WTC11 (cell line): ENCODE measurements around the gene SNRNP25. TPM values are rescaled to one million over a fixed set of nuclear protein-coding genes. Genes with fewer than 3 reads are reported as not detected.

ENCODE experiments used
- ATAC-seq: fragments of 200-7000 bp; cut with Tn5 transposase; 2 replicates; pipeline ENCODE4 v1.10.0; 2021; ENCODE audit warnings: mild to moderate bottlenecking, moderate library complexity
- CTCF ChIA-PET: fragments of 300-600 bp; sonication (Branson Sonifier 250); formaldehyde crosslinking; loops from one replicate; lab custom pipeline; 2021; ENCODE audit warnings: antibody characterized with exemption; lab: Charles Lee
- POLR2A ChIA-PET: fragments of 350-600 bp; sonication (Branson Sonifier 250); formaldehyde crosslinking; loops from one replicate; lab custom pipeline; 2021; ENCODE audit warnings: antibody characterized with exemption; lab: Charles Lee
- DNase-seq: peaks from one replicate; pipeline ENCODE4 v3.0.0; 2021; ENCODE audit warnings: low spot score
- H3K27ac Mint-ChIP-seq: 2 replicates; pipeline ENCODE4 v1.8.0; 2021; ENCODE audit warnings: mixed read lengths
- H3K27me3 Mint-ChIP-seq: 2 replicates; pipeline ENCODE4 v1.8.0; 2021; ENCODE audit warnings: low read depth, mild to moderate bottlenecking, moderate library complexity, mixed read lengths
- H3K36me3 Mint-ChIP-seq: 2 replicates; pipeline ENCODE4 v1.8.0; 2021; ENCODE audit warnings: mixed read lengths
- H3K4me1 Mint-ChIP-seq: 2 replicates; pipeline ENCODE4 v1.8.0; 2022; ENCODE audit warnings: mixed read lengths
- H3K4me3 Mint-ChIP-seq: 2 replicates; pipeline ENCODE4 v1.8.0; 2021; ENCODE audit warnings: mild to moderate bottlenecking, moderate library complexity, mixed read lengths
- H3K9me3 Mint-ChIP-seq: 2 replicates; pipeline ENCODE4 v1.8.0; 2021; ENCODE audit warnings: mixed read lengths
- CBFB ChIP-seq: sonication (generic); formaldehyde crosslinking; IDR thresholded peaks from 2 replicates; pipeline ENCODE4 v1.8.1; 2022; ENCODE audit warnings: mild to moderate bottlenecking, low read depth, missing genetic modification reagents
- GTF2I ChIP-seq: fragments of 250-450 bp; sonication (Bioruptor Pico); conservative IDR thresholded peaks from 2 replicates; pipeline ENCODE4 v1.4.0; 2021; ENCODE audit warnings: mild to moderate bottlenecking
- JUN ChIP-seq: sonication (generic); formaldehyde crosslinking; IDR thresholded peaks from 2 replicates; pipeline ENCODE4 v1.8.0; 2023; ENCODE audit warnings: mild to moderate bottlenecking, missing genetic modification reagents
- KAT7 ChIP-seq: sonication (generic); formaldehyde crosslinking; IDR thresholded peaks from 2 replicates; pipeline ENCODE4 v1.8.1; 2023; ENCODE audit warnings: missing genetic modification reagents, mild to moderate bottlenecking, borderline replicate concordance
- MXD4 ChIP-seq: fragments of 250-450 bp; sonication (Bioruptor Pico); IDR thresholded peaks from 2 replicates; pipeline ENCODE4 v1.8.0; 2021; ENCODE audit warnings: mild to moderate bottlenecking, moderate library complexity, borderline replicate concordance
- MYBL2 ChIP-seq: sonication (generic); formaldehyde crosslinking; IDR thresholded peaks from 2 replicates; pipeline ENCODE4 v1.8.1; 2023; ENCODE audit warnings: mild to moderate bottlenecking, moderate library complexity, missing genetic modification reagents
- NR1H2 ChIP-seq: sonication (generic); formaldehyde crosslinking; IDR thresholded peaks from 2 replicates; pipeline ENCODE4 v1.9.0; 2021; ENCODE audit warnings: mild to moderate bottlenecking, moderate library complexity, missing genetic modification reagents
- NR2C2 ChIP-seq: sonication (generic); formaldehyde crosslinking; IDR thresholded peaks from 2 replicates; pipeline ENCODE4 v1.8.0; 2022; ENCODE audit warnings: mild to moderate bottlenecking, missing genetic modification reagents
- PRRX2 ChIP-seq: fragments of 250-450 bp; sonication (Bioruptor Pico); IDR thresholded peaks from 2 replicates; pipeline ENCODE4 v1.8.0; 2021; ENCODE audit warnings: mild to moderate bottlenecking
- RELA ChIP-seq: sonication (generic); formaldehyde crosslinking; IDR thresholded peaks from 2 replicates; pipeline ENCODE4 v1.8.1; 2022; ENCODE audit warnings: missing genetic modification reagents, mild to moderate bottlenecking, borderline replicate concordance
- TCF7 ChIP-seq: sonication (generic); formaldehyde crosslinking; IDR thresholded peaks from 2 replicates; pipeline ENCODE4 v1.8.0; 2022; ENCODE audit warnings: mild to moderate bottlenecking, low read depth, missing genetic modification reagents, moderate library complexity
- TEAD1 ChIP-seq: sonication (generic); formaldehyde crosslinking; IDR thresholded peaks from 2 replicates; pipeline ENCODE4 v1.8.0; 2022; ENCODE audit warnings: mild to moderate bottlenecking, missing genetic modification reagents
- ZNF219 ChIP-seq: sonication (generic); formaldehyde crosslinking; IDR thresholded peaks from 2 replicates; pipeline ENCODE4 v1.8.0; 2023; ENCODE audit warnings: missing genetic modification reagents, mild to moderate bottlenecking, borderline replicate concordance
- ZNF396 ChIP-seq: fragments of 250-450 bp; sonication (Bioruptor Pico); IDR thresholded peaks from 2 replicates; pipeline ENCODE4 v1.8.0; 2021; ENCODE audit warnings: mild to moderate bottlenecking, moderate library complexity, borderline replicate concordance
- total RNA-seq: library from RNA; stranded (reverse); gene quantifications from 3 replicates; pipeline ENCODE4 v1.2.3, GENCODE V29; 2021
- TF ChIP-seq, protein P1 (sequence below): fragments of 250-450 bp; sonication (Bioruptor Pico); IDR thresholded peaks from 2 replicates; pipeline ENCODE4 v1.9.0; 2021; ENCODE audit warnings: mild to moderate bottlenecking
- TF ChIP-seq, protein P2 (sequence below): sonication (generic); formaldehyde crosslinking; IDR thresholded peaks from 2 replicates; pipeline ENCODE4 v1.8.1; 2023; ENCODE audit warnings: mild to moderate bottlenecking, missing genetic modification reagents, moderate library complexity
- TF ChIP-seq, protein P3 (sequence below): fragments of 200-600 bp; IDR thresholded peaks from 2 replicates; pipeline ENCODE4 v1.8.0; 2022; ENCODE audit warnings: antibody characterized with exemption
- TF ChIP-seq, protein P4 (sequence below): sonication (generic); formaldehyde crosslinking; IDR thresholded peaks from 2 replicates; pipeline ENCODE4 v1.8.1; 2022; ENCODE audit warnings: missing genetic modification reagents, borderline replicate concordance

The SNRNP25 gene
- total RNA-seq, 1 experiment from 2014 or later: 55.9 TPM

DNA sequence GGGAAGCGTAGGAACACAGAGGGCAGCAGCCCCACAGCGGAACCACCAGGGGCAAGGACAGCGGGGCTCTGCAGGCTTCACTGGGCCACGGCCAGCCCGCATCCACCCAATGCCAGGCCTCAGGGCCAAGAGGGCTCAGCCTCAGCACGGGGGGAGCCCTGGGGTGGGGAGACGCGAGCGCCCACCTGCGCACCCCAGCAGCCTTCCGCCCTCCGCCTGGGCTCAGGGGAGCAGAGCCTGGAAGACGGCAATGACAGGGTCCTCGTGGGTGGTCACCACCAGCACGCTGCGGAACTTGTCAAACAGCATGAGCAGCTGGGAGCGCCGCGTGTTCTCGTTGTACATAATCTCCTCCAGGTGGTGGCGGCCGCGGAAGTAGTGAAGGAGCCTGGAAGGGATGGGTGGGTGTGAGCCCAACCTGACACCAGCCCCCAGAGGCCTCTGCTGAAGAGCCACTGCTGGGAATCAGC lies 32.9 kb downstream of the SNRNP25 start:
- Mint-ChIP-seq H3K4me1 (peaks cover 8% of the 10 kb centered on the region; the same call in 1 of the 2 replicates), H3K36me3 (peaks cover 24% of the 10 kb centered on the region), H3K27me3 (no peaks in the 10 kb centered on the region), H3K27ac (no peak overlapping the region), H3K4me3 (no peak overlapping the region), H3K9me3 (no peaks in the 10 kb centered on the region)
- POLR2A ChIA-PET: no interaction called here
- ATAC-seq: no peak
- no peak for DNase-seq
- TF ChIP-seq NR1H2 (no peak), PRRX2 (CRISPR knock-in tag) (no peak), ZNF219 (CRISPR knock-in tag) (no peak), NR2C2 (no peak), MYBL2 (CRISPR knock-in tag) (no peak), JUN (CRISPR knock-in tag) (no peak), ZNF396 (CRISPR knock-in tag) (no peak), MXD4 (no peak), GTF2I (CRISPR knock-in tag) (no peak)
- TF ChIP-seq, protein P1, sequence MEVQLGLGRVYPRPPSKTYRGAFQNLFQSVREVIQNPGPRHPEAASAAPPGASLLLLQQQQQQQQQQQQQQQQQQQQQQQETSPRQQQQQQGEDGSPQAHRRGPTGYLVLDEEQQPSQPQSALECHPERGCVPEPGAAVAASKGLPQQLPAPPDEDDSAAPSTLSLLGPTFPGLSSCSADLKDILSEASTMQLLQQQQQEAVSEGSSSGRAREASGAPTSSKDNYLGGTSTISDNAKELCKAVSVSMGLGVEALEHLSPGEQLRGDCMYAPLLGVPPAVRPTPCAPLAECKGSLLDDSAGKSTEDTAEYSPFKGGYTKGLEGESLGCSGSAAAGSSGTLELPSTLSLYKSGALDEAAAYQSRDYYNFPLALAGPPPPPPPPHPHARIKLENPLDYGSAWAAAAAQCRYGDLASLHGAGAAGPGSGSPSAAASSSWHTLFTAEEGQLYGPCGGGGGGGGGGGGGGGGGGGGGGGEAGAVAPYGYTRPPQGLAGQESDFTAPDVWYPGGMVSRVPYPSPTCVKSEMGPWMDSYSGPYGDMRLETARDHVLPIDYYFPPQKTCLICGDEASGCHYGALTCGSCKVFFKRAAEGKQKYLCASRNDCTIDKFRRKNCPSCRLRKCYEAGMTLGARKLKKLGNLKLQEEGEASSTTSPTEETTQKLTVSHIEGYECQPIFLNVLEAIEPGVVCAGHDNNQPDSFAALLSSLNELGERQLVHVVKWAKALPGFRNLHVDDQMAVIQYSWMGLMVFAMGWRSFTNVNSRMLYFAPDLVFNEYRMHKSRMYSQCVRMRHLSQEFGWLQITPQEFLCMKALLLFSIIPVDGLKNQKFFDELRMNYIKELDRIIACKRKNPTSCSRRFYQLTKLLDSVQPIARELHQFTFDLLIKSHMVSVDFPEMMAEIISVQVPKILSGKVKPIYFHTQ (CRISPR knock-in tag): no peak
- TF ChIP-seq, protein P2, sequence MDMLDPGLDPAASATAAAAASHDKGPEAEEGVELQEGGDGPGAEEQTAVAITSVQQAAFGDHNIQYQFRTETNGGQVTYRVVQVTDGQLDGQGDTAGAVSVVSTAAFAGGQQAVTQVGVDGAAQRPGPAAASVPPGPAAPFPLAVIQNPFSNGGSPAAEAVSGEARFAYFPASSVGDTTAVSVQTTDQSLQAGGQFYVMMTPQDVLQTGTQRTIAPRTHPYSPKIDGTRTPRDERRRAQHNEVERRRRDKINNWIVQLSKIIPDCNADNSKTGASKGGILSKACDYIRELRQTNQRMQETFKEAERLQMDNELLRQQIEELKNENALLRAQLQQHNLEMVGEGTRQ (CRISPR knock-in tag): no peak
- TF ChIP-seq, protein P3, sequence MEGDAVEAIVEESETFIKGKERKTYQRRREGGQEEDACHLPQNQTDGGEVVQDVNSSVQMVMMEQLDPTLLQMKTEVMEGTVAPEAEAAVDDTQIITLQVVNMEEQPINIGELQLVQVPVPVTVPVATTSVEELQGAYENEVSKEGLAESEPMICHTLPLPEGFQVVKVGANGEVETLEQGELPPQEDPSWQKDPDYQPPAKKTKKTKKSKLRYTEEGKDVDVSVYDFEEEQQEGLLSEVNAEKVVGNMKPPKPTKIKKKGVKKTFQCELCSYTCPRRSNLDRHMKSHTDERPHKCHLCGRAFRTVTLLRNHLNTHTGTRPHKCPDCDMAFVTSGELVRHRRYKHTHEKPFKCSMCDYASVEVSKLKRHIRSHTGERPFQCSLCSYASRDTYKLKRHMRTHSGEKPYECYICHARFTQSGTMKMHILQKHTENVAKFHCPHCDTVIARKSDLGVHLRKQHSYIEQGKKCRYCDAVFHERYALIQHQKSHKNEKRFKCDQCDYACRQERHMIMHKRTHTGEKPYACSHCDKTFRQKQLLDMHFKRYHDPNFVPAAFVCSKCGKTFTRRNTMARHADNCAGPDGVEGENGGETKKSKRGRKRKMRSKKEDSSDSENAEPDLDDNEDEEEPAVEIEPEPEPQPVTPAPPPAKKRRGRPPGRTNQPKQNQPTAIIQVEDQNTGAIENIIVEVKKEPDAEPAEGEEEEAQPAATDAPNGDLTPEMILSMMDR: no peak
- CTCF ChIA-PET: interaction anchor here (0.7 to 8.2 kb wide), 3 partner anchors 9 to 21 kb away, joined by 3 to 63 read pairs (median 10); no protein-coding TSS in a partner anchor

DNA sequence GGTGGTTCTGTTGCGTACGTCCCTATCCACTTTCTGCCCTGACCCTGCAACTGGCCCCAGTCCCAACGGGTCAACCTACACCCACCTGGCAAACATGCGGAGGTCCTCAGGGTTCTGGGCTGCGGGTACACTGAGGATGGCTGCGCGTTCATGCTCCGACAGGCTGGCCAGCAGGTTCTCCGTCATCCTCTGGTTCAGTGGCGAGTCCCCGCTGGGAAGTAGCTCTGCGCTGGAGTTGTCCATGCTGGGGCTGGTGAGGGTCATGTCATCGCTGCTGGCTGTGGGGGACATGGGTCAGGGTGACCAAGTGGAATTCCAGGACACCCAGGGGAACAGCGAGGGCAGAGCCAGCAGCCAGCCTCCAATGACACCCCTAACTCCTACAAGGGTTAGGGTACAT lies 35.0 kb downstream of the SNRNP25 start:
- no peak for TF ChIP-seq NR1H2
- no peak for TF ChIP-seq TCF7
- TF ChIP-seq KAT7: no peak
- TF ChIP-seq CBFB (CRISPR knock-in tag): no peak
- no peak for TF ChIP-seq TEAD1 (CRISPR knock-in tag)
- no peak for TF ChIP-seq RELA
- TF ChIP-seq, protein P4, sequence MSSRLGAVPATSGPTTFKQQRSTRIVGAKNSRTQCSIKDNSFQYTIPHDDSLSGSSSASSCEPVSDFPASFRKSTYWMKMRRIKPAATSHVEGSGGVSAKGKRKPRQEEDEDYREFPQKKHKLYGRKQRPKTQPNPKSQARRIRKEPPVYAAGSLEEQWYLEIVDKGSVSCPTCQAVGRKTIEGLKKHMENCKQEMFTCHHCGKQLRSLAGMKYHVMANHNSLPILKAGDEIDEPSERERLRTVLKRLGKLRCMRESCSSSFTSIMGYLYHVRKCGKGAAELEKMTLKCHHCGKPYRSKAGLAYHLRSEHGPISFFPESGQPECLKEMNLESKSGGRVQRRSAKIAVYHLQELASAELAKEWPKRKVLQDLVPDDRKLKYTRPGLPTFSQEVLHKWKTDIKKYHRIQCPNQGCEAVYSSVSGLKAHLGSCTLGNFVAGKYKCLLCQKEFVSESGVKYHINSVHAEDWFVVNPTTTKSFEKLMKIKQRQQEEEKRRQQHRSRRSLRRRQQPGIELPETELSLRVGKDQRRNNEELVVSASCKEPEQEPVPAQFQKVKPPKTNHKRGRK (CRISPR knock-in tag): no peak
- no peak for DNase-seq
- no peaks in the 10 kb centered on the region for H3K27me3 Mint-ChIP-seq
- H3K4me1 Mint-ChIP-seq: peaks cover 4% of the 10 kb centered on the region; the same call in 1 of the 2 replicates
- peaks cover 21% of the 10 kb centered on the region; the same call in 1 of the 2 replicates for H3K36me3 Mint-ChIP-seq
- no peak for ATAC-seq
- ChIA-PET CTCF (interaction anchor here (3.5 to 11.4 kb wide), 3 partner anchors 8 to 21 kb away, joined by 14 to 493 read pairs (median 63); partner anchors contain the start of gene RHBDF1), POLR2A (no interaction called here)
- no peak overlapping the region for H3K27ac Mint-ChIP-seq
- no peak overlapping the region for H3K4me3 Mint-ChIP-seq
- H3K9me3 Mint-ChIP-seq: no peaks in the 10 kb centered on the region
